Thymus (tissue), 11 donors: ENCODE results near the gene NSUN3. TPM values are rescaled to one million over a fixed set of nuclear protein-coding genes. Genes with fewer than 3 reads are reported as not detected.
"Not testable (repeated sequence)": the region's sequence is repeated elsewhere in the genome, so short reads cannot be mapped to it uniquely, and the experiment has no call there.

ENCODE experiments used
- DNase-seq, 9 donors: peaks; one replicate each; pipeline ENCODE4 v3.0.0-alpha.2; 2013; ENCODE audit warnings: low spot score in 9 of 9, low read depth in 6 of 9, missing footprints in 1 of 9
- H3K27ac ChIP-seq, 2 donors: one replicate each; pipeline ENCODE4 v1.5.1; 2013; ENCODE audit warnings: control low read depth in 1 of 2, low read depth in 1 of 2, low read length in 1 of 2, mild to moderate bottlenecking in 1 of 2, moderate library complexity in 1 of 2
- H3K27me3 ChIP-seq, 2 donors: one replicate each; pipeline ENCODE4 v1.5.1; 2013; ENCODE audit warnings: low read length in 1 of 2; ENCODE audit not compliant: control insufficient read depth in 2 of 2, insufficient read depth in 1 of 2
- H3K36me3 ChIP-seq, 2 donors: one replicate each; pipeline ENCODE4 v1.5.1; 2013; ENCODE audit warnings: low read length in 1 of 2, mild to moderate bottlenecking in 1 of 2, moderate library complexity in 1 of 2; ENCODE audit not compliant: control insufficient read depth in 2 of 2, insufficient read depth in 2 of 2
- H3K4me1 ChIP-seq, 2 donors: one replicate each; pipeline ENCODE4 v1.5.1; 2013; ENCODE audit warnings: low read length in 2 of 2; ENCODE audit not compliant: control insufficient read depth in 2 of 2, insufficient read depth in 2 of 2
- H3K4me3 ChIP-seq, 2 donors: one replicate each; pipeline ENCODE4 v1.5.1; 2013; ENCODE audit warnings: low read length in 2 of 2, control low read depth in 1 of 2, mild to moderate bottlenecking in 1 of 2
- H3K9me3 ChIP-seq, 2 donors: one replicate each; pipeline ENCODE4 v1.5.1; 2013; ENCODE audit warnings: low read length in 1 of 2, mild to moderate bottlenecking in 1 of 2; ENCODE audit not compliant: control insufficient read depth in 2 of 2, insufficient read depth in 1 of 2
- WGBS: extraction: QIAGEN DNeasy Blood & Tissue Kit; methylation state at CpG from one replicate; pipeline ENCODE4 v1.1.7; 2013; 5-methylcytosine and 5-hydroxymethylcytosine counted together
- polyA plus RNA-seq: library from polyadenylated mRNA; stranded (reverse); fragments of 200-250 nt; gene quantifications from one replicate; pipeline ENCODE4 v1.2.3, GENCODE V29; 2013
- total RNA-seq: library from RNA; stranded (reverse); fragments of 120-200 nt; gene quantifications from one replicate; pipeline ENCODE4 v1.2.4, GENCODE V29; 2013
- donor health status: healthy.

Gene NSUN3
- total and polyA plus RNA-seq, 2 donors, result 8.7 to 11.1 TPM

- no peaks in the 10 kb centered on the region for H3K4me1 ChIP-seq
- H3K27ac ChIP-seq, result no peak overlapping the region
- H3K9me3 ChIP-seq, result no peaks in the 10 kb centered on the region
- 93% methylated on average over 5 of the region's 5 CpGs for WGBS
- peaks cover 4 to 10% of the 10 kb centered on the region in 2 donors for H3K36me3 ChIP-seq
- no peak overlapping the region for H3K4me3 ChIP-seq
- no peaks in the 10 kb centered on the region for H3K27me3 ChIP-seq
- no peak for DNase-seq
These were observed 43.4 kb downstream of the NSUN3 start for GRCh38 chr3:94106268-94106667.

- peaks cover 4 to 21% of the 10 kb centered on the region in 2 donors for H3K36me3 ChIP-seq
- H3K4me3 ChIP-seq, H3K9me3 ChIP-seq, H3K27me3 ChIP-seq, H3K27ac ChIP-seq, DNase-seq, H3K4me1 ChIP-seq: not testable (repeated sequence)
These were observed 47.4 kb downstream of the NSUN3 start for GRCh38 chr3:94110232-94110631.

GRCh38 chr3:94110854-94111253 is 48.0 kb downstream of the NSUN3 start:
- Histone ChIP-seq H3K27ac (no peak overlapping the region), H3K9me3 (no peaks in the 10 kb centered on the region), H3K27me3 (no peaks in the 10 kb centered on the region), H3K4me1 (no peaks in the 10 kb centered on the region), H3K36me3 (peaks cover 4 to 21% of the 10 kb centered on the region in 2 donors), H3K4me3 (no peak overlapping the region)
- DNase-seq, result no peak

- Histone ChIP-seq H3K4me3 (no peak overlapping the region), H3K27ac (no peak overlapping the region), H3K4me1 (no peaks in the 10 kb centered on the region), H3K27me3 (no peaks in the 10 kb centered on the region), H3K9me3 (no peaks in the 10 kb centered on the region), H3K36me3 (peaks cover 0 to 16% of the 10 kb centered on the region in 2 donors)
- DNase-seq, result no peak
- WGBS, result 98% methylated on average over 5 of the region's 5 CpGs
These were observed 51.8 kb downstream of the NSUN3 start for GRCh38 chr3:94114666-94115065.

GRCh38 chr3:94115482-94115881 is 52.6 kb downstream of the NSUN3 start:
- peaks cover 0 to 11% of the 10 kb centered on the region in 2 donors for H3K36me3 ChIP-seq
- no peaks in the 10 kb centered on the region for H3K27me3 ChIP-seq
- no peaks in the 10 kb centered on the region for H3K4me1 ChIP-seq
- no peak overlapping the region for H3K27ac ChIP-seq
- no peak overlapping the region for H3K4me3 ChIP-seq
- WGBS, result 79% methylated on average over 6 of the region's 6 CpGs
- H3K9me3 ChIP-seq, result no peaks in the 10 kb centered on the region
- DNase-seq, result no peak

- Histone ChIP-seq H3K27ac (no peak overlapping the region), H3K36me3 (no peaks in the 10 kb centered on the region), H3K4me3 (no peak overlapping the region), H3K9me3 (no peaks in the 10 kb centered on the region), H3K27me3 (no peaks in the 10 kb centered on the region), H3K4me1 (no peaks in the 10 kb centered on the region)
- WGBS, result 98% methylated on average over 2 of the region's 2 CpGs
- no peak for DNase-seq
These were observed 54.9 kb downstream of the NSUN3 start for GRCh38 chr3:94117729-94118128.

- 70% methylated on average over 2 of the region's 2 CpGs for WGBS
- H3K27me3 ChIP-seq, result no peaks in the 10 kb centered on the region
These were observed 55.5 kb downstream of the NSUN3 start for GRCh38 chr3:94118390-94118789.

GRCh38 chr3:94121161-94121560 is 58.3 kb downstream of the NSUN3 start:
- no peak overlapping the region for H3K4me3 ChIP-seq
- WGBS, result 97% methylated on average over 2 of the region's 2 CpGs

More at GRCh38 chr3:94118390-94118789, 55.5 kb downstream of the NSUN3 start:
- no peak for DNase-seq
- H3K4me3 ChIP-seq, result no peak overlapping the region
- no peaks in the 10 kb centered on the region for H3K9me3 ChIP-seq
- no peaks in the 10 kb centered on the region for H3K4me1 ChIP-seq
- no peak overlapping the region for H3K27ac ChIP-seq
- H3K36me3 ChIP-seq, result no peaks in the 10 kb centered on the region

GRCh38 chr3:94127115-94127514 is 64.3 kb downstream of the NSUN3 start:
- DNase-seq, result no peak
- Histone ChIP-seq H3K27me3 (no peaks in the 10 kb centered on the region), H3K9me3 (no peaks in the 10 kb centered on the region), H3K36me3 (peaks cover 7 to 18% of the 10 kb centered on the region in 2 donors), H3K4me1 (no peaks in the 10 kb centered on the region), H3K27ac (no peak overlapping the region), H3K4me3 (no peak overlapping the region)
- WGBS, result 95% methylated on average over 2 of the region's 2 CpGs

More at GRCh38 chr3:94121161-94121560, 58.3 kb downstream of the NSUN3 start:
- H3K36me3 ChIP-seq, result peaks cover 2 to 3% of the 10 kb centered on the region in 2 donors
- H3K9me3 ChIP-seq, result no peaks in the 10 kb centered on the region
- H3K27ac ChIP-seq, result no peak overlapping the region
- no peaks in the 10 kb centered on the region for H3K4me1 ChIP-seq
- no peaks in the 10 kb centered on the region for H3K27me3 ChIP-seq
- no peak for DNase-seq

- Histone ChIP-seq H3K36me3 (peaks cover 4 to 18% of the 10 kb centered on the region in 2 donors), H3K27me3 (no peaks in the 10 kb centered on the region), H3K4me3 (no peak overlapping the region), H3K4me1 (no peaks in the 10 kb centered on the region), H3K27ac (no peak overlapping the region), H3K9me3 (no peaks in the 10 kb centered on the region)
- no peak for DNase-seq
- WGBS, result 98% methylated on average over 2 of the region's 2 CpGs
These were observed 67.8 kb downstream of the NSUN3 start for GRCh38 chr3:94130690-94131089.
